Right lung (tissue), 5 donors: Measurements from ENCODE around the gene CYTH1. TPM values are rescaled to one million over a fixed set of nuclear protein-coding genes. Genes with fewer than 3 reads are reported as not detected.
A peak's percentile ranks its signal among the peaks of the same experiment; 100 is the strongest.

Source experiments
- DNase-seq, 2 donors: peaks; one replicate each; pipeline ENCODE4 v3.0.0-alpha.2; 2013
- polyA plus RNA-seq, 5 donors: library from polyadenylated mRNA; unstranded; fragments of 120-200 nt; gene quantifications; one replicate each; pipeline versions ENCODE4 v1.2.1 to v1.2.3, GENCODE V29; 2013; ENCODE audit warnings: inconsistent platforms in 1 of 5, low replicate concordance in 1 of 5; ENCODE audit not compliant: insufficient read length in 5 of 5, insufficient read depth in 1 of 5

The CYTH1 gene
- polyA plus RNA-seq, 5 donors: 36.4 to 45.8 (median 38.8) TPM

DNA sequence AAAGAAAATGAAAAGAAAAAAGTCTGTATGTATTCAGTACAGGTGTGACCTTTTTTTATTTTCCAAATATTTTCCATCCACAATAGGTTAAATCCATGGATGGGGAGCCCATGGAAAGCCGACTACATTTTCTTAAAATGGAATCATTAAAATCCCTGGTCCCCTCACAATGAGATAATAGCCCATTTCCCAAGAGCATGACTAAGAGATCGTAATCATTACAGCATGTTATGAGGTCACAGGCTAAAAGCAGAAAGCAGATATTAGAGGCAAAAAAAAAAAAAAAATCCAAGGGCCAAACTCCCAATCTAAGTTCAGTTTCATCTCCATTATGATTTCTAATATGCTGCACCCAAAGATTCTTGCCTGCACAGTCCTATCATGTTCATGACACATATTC is 44.7 kb downstream of the CYTH1 start:
- no peak for DNase-seq

DNA sequence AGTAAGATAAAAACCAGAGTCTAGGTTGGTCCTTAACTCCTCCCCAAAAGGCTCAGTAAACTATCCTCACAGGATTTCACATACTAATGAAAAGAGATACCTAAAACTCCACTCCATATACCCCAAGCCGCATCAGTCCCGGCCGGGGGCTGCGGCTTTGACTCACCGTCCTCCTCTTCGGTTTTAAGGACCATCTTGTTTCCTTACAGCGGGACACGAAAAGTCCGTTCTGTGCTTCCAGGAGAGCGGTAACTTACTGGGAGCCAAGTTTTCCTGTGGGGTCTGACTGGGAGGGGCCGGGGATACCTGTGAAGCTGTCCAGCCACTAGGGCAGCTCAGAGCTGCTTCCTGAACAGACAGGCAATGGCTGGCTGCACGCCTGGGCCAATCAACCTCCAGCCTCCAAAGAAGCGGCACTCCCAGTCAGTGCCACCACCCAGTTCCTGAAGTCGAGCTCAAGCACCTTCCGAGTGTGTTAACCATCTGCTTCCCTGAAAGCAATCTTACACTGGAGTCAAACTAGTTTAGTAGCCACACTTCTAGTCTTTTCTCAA is 45.5 kb downstream of the CYTH1 start:
- DNase-seq: peak; percentile 52 to 55

DNA sequence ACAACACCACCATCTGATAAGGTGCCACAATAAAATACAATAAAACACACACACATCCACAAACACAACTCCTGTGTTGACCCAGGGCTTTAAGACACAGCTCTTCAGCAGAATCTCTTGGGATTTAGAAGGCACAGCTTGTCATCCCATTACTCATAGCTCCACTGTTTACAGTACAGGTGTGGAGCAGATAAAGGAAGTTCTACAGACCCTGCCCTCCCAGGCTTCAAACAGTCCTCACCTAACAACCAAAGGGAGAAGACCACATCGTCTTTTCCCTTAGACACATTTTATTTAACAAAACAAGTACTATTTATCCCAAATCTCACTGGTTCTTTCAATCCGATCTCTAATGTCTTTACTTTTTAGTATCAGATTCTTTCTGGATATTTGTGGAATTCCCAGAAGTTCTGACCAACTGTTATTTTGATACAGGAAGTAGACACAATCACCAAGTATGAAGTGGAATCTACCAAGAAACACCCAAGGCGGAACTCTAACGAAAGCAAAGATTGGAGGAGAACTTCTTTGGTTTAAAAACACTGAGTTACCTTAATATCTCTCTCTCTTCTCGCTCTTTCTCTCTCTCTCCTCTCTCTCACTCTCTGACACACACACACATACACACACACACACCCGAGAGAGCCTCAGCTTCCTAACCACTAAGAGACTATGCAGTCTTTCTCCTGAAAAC is 46.1 kb downstream of the CYTH1 start:
- no peak for DNase-seq

DNA sequence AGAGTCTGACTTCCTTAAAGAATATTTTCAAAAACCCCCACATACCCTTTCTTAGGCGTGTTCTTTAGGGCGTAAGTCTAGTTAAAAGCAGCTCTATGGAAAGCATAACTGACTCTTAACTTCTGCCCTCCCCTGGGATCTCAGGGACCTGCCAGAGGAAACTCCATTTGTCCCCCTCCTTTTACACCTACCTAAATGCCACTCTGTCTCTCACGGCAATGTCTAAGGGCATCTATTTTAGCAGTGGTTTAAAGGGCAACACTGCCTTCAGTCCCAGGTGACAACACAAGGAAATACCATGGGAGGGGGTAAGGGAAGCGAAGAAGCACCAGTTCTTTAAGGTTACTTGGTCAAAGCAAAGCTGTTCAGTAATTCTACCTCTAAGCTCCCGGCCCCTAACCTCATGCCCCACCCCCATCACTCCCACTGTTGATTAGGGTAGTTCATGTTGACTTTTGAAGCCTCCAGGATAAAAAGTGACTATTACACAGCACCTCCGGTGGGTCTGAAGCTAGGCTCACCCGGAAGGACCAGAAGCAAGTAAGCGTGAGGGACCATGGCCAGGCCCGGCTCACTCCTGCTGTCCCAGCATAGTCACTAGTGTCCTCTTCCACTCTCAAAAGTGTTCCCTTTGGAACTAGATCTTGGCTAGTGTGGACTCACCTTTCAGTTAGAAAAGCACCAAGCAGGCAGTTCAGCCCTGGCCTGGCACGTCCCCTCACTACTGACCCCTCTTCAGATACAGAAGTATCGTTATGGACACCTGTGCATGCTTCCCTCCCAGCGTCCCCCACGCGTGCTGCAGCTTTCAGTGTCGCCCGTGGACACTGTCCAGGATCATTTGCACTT is 47.1 kb downstream of the CYTH1 start:
- no peak for DNase-seq

DNA sequence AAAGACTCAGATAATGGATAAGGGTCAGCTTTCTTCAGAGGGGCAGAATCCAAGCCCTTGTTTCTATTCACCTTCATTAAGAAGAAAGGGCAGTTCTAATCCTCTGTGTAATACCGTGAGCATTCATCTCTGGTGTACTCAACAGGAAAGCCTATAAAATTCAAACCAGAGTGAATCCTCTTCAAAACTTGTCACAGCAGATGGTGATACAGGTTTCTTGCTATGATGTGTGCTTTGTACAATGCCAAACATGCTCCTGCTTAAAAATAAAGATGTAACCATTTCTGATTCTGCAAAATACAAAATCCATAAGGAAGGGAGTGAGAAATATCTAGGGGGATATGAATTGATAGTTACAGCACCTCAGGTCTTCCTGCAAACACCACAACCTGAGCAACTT is 49.7 kb downstream of the CYTH1 start:
- no peak for DNase-seq

DNA sequence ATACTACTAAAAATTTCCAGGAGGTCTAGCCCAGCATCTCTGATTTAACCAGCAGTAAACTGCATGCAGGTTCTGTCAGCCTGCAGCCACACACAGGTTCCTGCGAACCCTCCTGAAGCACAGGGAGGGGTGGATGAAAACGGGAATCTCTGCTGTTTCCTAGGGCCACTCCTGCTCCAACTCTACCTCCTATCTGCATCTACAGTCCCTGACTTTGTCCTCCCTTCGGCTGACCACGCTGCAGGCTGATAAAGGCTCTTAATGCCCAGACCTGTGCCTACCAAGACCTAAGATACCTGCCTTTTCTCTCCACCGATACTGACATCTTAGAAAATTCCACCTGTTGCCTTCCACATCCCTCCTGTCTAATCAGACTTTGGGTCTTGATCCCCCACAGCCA is 50.2 kb downstream of the CYTH1 start:
- DNase-seq: no peak

DNA sequence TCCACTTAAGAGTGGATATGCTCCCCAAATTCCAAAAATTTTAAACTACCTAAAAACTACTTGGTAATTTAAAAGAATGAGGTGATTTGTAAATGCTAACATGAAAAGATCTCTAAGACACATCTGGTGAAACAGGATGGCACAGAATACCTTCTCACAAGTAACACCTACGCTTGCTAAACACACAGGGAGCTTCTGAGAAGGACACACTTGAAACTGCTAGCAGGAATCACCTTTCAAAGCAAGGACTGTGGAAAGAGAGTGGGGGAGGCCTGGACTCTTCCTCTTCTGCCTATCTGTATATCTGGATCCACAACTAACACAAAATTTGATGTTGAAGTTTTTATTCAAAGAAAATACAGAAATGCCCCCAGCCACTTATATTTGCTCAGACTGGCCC is 52.4 kb downstream of the CYTH1 start:
- DNase-seq: no peak

DNA sequence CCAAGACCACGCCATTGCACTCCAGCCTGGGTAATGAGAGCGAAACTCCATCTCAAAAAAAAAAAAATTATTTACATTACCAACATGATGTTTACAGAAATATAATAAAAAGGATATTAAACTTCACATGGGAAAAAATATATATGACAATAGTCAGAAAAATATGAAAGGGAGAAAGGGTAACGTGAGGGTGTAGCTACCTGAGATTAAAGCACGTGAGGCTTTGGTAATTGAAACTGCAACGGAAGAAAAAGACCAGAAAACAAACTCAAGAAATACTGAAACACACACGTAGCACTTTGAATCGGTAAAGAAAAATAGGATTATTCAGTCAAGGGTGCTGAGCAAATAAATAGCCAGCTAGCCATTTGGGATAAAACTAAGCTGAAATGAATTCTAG is 53.6 kb downstream of the CYTH1 start:
- DNase-seq: no peak

DNA sequence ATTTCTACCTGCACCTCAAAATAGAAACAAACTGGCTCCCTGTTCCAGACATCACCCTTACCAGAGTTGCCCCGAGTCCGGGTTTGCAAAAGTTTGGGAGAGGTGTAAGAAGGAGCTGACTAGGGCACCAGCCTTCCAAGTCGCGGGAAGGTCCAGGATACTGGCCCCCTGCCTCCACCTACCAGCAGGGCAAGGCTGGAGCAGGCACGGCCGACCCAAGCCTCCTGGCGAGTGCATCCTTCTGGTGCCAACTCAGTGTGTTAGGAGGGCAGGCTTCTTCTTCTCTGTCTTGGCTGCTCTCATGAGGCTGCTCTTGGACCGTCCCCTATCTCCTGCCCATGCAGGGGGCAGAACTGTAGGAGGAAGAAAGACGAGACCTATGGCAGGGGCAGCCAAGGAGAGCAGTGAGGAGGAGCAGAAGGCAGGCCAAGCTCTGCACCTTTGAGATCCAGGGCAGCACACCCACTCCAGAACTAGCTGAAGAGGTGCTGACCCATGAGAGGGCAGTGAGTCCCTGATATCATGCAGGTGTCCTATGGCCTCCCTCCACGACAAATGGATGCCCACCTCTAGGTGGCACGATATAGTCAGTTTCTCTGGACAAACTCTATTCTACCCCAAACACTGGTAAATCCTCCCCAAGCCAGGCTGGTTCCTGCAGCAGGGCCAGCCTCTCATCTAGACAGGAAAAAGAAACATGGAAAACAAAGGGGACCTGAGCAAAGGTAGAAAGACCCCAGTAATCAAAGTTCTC is 54.4 kb downstream of the CYTH1 start:
- no peak for DNase-seq

DNA sequence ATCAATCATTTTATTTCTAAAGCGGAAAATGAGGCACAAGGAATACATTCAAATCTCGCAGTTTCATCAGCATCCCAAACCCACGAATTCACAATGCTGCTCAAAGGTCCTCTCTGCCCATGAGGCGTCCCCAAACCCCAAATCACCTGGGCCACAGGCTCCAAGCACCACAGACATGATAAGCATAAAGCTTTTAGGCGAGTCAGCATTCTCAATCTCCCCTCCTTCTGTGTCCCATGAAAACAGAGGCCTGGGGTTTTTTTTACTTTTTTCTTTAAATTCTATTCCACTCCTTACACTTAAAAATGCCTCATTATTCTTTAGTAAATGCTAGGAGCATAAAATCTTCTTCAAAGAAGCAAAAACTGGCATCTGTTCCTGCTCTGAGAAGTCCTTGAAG is 55.0 kb downstream of the CYTH1 start:
- no peak for DNase-seq

DNA sequence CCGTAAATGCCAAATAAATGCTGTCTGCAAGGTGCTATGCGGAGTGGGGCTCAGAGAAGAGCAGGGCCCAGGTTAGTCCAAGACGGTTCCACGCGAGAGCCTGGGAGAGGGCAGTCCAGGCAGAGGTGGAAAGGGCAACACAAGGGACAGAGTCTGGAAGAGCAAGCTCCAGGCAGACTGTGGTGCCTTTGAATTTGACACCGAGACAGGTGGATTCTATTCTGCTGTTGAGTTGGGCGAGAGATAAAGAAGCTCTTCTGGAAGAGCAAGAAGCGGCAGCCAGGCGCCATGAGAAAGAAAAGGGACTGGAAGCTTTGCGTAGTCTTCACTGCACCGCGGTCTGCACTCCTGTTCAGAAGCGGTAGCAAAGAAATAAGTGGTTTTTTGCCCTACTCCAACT is 55.6 kb downstream of the CYTH1 start:
- no peak for DNase-seq

DNA sequence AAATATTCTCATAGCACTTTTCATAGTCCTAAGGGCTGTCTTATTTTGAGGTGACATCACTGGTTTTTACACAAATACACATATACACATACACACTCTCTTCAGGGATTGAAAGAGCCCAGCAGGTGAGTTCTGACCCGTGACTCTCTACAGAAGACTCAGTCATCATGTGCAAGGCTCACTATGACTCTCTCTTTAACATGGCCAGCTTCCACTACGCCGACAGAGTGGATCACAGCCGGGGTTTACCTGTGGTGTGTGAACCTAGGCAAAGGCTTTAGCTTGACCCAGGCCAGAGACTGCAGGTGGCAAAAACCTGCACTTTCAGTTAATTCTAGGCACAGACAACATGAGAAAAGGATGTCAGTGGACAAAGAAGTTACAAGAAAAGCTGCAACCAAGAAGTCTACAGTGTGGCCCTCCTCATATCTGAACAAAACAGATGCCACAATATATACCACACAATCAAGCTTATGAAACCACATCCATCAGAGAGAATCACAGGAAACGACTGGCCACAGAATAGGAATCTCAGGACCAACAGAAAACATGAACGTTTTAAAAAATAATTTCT is 56.5 kb downstream of the CYTH1 start:
- no peak for DNase-seq

DNA sequence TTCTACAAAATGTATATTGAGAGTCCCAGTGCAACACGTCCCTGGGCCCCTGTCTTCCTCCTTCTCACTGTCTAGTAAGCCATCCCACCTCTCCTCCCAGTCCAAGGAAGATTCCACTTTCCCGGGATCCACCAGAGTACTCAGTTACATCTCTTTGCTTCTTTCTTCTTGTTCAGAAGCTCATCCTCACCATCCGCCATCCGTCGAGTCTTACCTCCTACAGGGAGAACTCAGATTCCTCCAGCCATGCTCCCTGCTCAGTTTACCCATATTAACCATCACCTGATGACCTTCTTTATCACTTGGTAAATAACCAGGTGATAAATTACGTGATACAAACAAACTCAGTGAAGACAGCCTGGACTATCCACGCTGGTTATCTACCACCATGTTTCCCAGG is 57.1 kb downstream of the CYTH1 start:
- DNase-seq: no peak

DNA sequence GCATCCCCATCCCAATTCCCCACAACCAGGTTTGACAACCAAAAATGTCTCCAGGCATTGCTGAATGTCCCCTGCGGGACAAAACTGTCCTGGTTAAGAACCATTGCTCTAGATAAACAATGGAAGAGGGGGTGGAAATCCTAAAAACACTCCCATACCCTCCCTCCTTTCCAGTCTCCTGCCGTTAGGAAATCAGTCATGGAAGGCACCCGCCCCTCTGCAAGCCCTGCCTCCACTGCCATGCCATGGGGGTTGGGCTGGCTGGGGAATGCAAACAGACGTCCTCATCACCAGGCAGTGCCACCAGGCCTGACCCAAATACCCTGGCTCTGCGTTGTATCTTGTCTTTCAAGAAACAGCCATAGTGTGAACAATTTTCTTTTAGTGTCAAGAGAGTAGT is 57.5 kb downstream of the CYTH1 start:
- DNase-seq: no peak

DNA sequence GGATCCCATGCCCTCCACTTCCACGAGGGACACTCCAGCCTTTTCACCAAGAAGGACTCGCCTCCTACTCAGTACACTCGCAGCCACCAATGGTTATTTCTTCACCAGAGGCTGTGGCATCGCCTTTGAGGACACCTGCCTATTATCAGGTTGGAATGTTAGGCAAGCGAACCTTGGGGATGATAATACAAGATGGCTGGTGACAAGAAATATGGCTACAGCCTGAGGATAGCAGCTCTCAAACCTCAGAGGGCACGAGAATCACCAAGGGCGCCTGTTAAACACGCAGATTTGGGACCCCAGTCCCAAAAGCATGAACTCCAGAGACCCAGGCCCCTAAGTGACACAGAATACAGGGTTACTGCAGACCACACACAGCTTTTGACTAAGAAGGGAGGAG is 58.1 kb downstream of the CYTH1 start:
- DNase-seq: no peak

DNA sequence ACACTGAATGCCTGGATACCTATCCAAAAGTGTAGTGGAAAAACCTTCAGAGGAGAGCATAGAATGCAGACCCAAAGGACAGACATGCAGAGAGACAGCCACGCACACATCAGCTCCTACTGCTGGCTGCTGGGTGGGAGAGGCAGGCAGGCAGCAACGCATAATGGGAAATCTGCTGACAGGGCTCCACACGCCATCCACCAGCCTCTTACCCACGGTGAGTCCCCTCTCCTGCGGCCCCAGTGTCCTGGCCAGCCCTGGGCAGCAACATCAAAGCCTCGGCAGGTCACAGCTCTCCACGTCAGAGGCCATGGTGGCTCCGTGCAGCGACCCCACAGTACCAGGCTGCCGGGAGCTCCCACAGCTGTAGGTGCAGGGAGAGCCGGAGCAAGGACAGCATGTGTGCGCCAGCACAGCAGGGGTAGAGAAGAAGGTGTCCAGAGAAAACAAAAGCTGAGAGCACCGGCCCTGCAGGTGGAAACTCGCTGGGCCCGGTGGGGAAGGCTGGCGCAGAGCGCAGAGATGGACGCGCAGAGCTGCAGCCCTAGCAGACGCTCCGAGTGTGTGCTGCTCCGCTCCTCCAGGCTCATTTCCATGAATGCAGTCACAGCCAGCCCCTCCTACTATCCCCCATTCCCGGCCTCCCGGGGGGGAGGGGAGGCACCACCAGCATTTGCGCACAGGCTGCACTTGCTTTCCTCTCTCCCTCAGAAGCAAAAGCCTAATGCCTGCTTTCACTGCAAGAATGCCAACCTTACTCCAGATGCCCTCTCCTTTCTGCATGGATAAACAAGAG is 58.9 kb downstream of the CYTH1 start:
- peak; percentile 71 to 76 for DNase-seq

DNA sequence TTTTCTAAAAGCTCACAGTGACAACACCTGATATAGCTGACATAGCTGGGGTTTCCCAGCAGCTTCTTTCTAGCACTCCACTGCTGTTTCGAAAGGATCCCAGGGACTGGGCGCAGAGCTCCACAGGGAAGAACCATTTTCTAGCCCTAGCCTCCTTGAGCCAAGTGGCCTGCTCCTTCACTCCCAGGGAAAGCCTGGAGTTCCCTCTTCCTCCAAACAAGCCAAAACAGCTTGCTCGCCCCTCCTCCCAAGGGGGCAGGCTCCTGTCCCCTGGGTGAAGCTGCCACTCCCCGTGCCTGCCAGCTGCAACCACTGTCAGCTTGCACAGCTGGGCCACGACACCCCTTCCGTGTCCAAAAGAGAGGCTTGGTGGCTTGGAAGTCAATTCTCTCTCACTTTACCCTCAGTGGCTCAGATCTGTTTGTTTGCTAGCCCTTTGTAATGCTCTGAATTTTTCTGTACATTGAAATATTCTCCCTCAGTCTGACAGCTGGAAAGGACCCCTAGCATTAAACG is 59.8 kb downstream of the CYTH1 start:
- no peak for DNase-seq

DNA sequence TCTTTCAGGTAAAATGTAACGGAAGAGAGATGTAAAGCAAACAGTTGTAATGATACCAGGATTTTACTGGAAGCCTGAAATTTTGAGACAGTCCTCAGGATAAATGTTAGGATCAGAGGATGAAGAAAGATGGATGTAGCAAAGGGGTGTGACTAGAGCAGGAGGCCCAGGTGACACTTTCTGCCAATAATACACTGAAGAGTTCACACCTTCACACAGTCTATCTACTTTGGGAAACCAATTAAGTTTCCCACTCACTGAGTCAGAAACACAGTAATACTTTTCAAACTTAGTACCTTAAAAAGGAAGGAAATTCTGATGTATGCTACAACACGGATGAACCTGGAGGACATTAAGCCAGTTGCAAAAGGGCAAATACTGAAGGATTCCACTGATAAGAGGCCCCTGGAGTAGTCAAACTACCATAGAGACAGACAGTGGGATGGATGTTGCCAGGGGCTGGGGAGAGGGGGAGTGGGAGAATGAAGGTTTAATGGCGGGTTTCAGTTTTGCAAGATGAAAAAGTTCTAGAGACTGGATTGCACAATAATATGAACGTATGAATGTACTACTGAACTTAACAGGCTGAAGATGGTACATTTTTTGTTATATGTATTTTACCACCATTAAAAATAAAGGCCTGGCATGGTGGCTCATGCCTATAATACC is 62.3 kb downstream of the CYTH1 start:
- DNase-seq: no peak

DNA sequence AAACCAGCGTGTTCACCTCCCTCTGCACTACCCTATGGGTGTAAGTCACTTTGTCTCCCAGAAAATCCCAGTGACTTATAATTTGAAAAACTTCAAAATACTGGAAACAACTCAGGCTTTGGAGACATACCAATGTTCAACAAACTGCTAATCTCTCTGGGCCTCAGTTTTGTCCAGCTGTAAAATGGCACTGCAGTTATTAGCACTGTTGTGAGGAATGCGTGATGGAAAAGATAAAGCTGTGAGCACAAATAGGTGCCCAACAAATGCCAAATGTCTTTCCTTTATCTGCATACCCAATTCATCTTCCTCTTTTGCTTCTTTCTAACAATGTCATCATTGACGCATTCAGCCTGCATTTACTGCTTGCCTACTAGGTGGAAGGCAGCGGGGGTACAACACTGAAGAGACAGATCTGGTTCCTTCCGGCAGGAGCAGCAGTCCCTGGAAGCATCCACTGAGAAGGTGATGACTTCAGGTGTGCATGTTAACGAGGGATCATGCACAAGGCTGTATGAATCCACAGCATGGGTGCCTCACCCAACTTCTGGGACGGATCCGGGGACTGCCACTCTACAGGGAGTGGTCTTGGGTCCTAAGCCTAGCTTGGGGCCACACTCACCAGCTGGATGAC is 63.4 kb downstream of the CYTH1 start:
- no peak for DNase-seq
